Activated CD4-positive, alpha-beta T cell treated with anti-CD3 and anti-CD28 coated beads, Interleukin-2, amount 50 U/mL, for 16 hours (primary cell): ENCODE measurements around the gene ERCC6L2.

Experiments used
- DNase-seq: peaks from one replicate; pipeline ENCODE4 v3.0.0-alpha.2; 2020

The ERCC6L2 gene

DNA sequence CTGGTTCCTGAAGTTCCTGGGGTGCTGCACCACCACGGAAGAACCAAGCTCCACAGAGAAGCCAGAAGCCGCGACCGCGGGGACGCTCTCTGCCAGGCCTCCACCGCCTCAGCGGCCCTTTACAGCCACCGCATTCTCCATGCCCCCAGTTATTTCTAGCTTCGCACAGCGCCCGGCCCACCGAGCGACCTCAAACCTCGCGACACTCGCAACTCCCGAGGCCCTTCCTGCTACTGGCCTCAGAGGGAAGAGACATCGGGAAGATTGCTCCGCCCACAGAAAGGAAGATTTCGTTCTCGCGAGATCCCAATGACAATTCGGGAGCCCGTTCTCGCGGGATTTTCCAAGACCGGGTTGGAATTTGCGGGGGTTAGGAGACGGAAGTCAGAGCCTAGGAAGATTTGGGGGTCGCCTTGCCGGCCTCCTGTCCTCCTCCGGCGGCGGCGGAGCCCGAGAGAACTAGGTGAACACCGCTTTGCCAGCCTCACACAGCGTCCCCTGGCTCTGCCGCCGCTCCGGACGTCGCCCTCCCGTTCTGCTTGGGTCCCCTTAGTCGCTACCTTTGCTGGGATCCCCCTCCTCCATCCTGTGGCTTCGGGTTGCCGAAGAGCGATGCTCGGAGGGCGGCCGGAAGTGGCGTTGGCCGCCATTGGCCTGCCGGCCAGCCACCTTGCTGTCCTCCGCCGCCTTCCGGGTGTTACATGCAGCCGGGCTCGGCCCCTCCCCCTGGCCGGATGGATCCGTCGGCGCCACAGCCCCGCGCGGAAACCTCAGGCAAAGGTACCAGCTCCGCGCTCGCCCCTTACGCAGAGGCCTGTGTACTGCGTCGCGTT is at the start of gene ERCC6L2:
TSS of gene ERCC6L2 (plus strand) at position 387 of the 833 bp plus-strand sequence. CDS start at position 735, 348 bp downstream.
- peak; percentile 95 for DNase-seq

GRCh38 chr9:95826183-95826838 is 49.2 kb upstream of the ERCC6L2 start:
- DNase-seq, result no peak

DNA sequence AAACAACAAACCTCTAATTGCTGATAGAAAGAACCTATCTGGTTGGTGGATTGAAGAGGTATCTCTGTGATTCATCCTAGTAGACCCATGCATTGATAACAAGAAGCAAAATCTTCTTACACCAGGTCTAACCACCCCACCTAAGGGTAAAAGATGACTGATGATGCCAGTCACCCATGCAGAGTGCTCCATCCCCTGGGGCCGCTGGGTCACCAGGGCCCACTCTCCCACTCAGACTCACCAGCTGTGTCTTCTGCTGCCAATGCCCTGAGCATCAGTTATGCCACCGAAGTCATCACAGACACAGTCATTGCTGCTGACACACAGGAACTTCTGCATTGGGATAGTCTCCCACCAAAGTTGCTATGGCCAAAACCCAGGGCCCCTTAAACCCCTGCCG is 44.7 kb upstream of the ERCC6L2 start:
- no peak for DNase-seq

- DNase-seq, result no peak
Observed at GRCh38 chr9:95831810-95832209, 43.7 kb upstream of the ERCC6L2 start.

- no peak for DNase-seq
Observed at GRCh38 chr9:95833546-95834178, 41.8 kb upstream of the ERCC6L2 start.

GRCh38 chr9:95834281-95834907 is 41.1 kb upstream of the ERCC6L2 start:
- DNase-seq, result peak; percentile 28

- DNase-seq, result no peak
Observed at GRCh38 chr9:95835393-95835792, 40.1 kb upstream of the ERCC6L2 start.

DNA sequence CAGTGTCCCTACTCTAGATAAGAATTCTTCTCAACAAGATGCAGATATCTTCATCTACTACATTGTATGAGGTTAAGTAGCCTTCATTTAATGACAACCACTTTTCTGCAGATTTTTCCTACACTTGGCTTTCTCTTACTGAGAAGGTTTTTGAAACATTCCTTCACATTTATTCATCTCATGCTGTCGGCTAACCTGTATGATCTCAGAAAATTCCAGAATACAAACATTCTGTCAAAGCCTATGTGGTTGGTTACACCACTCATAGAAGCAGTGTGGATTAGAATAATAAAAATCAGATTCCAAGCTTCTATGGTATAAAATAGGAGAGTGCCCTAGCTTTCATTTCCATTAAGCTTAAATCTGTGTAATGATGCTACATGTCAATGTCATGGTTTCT is 39.4 kb upstream of the ERCC6L2 start:
- no peak for DNase-seq

- no peak for DNase-seq
Observed at GRCh38 chr9:95839012-95839411, 36.5 kb upstream of the ERCC6L2 start.

DNA sequence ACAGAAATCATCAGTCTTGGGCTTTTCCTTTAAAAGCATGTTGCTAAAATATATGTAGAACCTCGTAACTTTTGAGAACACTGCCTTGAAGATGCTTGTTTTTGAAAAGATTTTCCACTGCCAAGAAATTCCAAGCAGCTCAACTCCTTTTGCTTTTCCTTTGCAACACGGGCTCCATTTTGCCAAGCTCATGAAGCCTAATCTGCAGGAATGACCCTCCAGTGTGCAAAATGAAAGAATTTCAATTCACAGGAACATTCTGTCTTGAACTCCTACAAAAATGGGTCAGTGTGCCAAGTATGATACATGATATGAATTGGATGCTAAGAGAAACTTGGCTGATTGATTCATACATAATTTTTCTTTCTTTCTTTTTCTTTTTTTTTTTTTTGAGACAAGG is 35.4 kb upstream of the ERCC6L2 start:
- DNase-seq, result no peak

GRCh38 chr9:95841377-95841776 is 34.1 kb upstream of the ERCC6L2 start:
- DNase-seq, result no peak

GRCh38 chr9:95845751-95846150 is 29.7 kb upstream of the ERCC6L2 start:
- no peak for DNase-seq

DNA sequence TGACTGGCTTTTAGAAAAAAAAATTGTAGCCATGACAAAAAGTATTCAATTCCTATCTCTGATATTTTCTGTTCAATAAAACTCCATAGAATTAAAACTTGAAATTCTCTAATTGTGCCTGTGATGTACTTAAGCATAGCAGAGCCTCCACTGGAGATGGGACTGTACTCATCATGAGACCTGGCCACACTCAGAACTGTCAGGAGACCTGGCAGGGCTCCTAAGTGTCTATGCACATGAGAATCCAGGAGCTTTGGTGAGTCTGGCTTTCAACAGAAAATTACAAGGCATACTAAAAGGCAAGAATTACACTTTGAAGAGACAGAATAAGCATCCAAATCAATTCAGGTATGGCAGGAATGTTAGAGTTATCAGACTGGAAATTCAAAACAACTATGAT is 26.7 kb upstream of the ERCC6L2 start:
- no peak for DNase-seq

DNA sequence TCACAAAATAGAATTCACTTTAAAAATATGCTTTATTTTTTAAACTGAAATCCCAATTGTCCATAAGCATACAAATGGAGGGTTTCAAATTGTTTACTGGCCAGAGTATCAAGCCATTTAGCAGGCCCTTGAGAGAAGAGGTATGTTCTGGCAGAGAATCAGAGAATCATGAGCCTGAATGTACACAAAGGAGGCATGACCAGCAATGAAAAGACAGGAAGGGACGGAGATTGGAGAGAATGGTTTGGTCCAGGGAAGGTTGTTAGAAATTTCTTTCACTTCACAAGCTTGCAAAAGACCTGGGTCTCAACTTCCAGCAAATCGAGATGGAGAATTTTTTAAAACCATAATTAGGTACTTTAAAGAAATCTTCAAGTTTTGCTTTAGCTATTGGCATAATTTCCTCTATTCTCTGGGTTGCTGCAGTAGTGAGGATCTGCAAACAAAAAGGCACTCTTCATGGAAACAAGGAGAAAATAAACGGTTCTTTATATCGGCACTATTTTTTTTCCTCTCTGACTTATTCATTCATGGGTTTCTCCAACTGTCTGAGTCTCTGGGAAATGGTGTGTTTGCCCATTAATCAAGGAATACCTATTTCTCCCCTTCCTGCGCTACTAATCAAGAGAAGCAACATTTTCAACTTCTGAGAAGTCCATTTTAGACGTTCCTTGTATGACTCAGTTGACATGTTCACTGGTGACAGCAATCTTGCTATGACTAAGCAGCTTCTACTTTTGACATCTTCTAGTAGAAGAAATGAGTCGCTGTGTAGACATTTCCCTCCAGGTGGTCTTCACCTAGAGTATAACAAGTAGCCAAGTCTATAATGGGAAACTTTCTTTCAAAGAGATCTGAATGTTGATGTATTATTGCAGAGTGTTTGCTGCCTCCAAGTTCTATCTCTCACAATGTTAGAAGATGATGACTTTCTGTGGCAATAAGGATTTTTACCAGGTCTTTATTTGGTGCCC is 23.1 kb upstream of the ERCC6L2 start:
- peak; percentile 94 for DNase-seq

DNA sequence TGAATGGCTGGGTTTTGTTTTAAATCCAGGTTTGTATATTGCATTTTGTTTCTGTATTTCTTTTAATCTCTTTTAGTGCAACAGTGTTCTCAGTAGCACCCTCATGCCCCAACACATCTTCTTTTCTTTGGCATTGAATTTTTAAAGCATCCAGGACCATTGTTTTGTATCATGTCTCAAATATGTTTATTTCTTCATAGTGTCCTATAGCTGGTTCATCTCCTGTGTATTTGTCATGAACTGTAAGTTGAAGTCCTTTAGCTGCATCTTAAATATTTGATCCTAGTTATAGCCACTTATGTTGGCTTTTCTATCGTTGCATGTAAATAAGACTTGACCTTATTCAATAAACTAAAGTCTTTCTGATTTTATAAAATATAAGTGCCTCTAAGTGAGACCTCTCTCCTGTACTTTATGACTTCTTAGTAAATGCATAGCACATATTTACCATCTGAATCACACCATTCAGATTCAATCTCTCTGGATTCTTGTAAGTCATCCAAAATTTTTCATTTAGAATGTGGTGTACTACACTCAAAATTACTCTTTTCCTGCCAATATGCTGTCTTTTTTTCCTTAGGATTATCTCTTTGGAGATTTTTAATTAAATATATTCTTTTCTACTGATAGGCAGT is 21.0 kb upstream of the ERCC6L2 start:
- no peak for DNase-seq

DNA sequence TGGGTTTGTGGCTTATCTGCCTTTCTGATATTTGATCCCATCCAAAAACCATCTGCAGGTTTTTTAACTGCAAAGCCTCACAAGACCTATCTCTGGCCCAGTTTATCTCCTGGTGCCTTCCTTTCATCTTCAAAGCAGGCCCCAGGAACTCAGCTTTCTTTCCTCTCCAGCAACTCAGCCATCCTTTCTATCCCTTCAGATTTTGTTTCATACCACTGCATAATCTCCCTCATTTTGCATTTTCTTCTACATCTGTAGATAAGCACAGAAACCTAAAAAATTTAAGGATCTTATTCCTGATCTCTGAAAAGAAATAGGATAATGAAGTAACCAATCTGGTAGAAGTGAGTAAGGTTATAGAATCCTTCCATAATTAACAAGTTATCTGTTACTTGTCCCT is 19.5 kb upstream of the ERCC6L2 start:
- DNase-seq, result no peak

DNA sequence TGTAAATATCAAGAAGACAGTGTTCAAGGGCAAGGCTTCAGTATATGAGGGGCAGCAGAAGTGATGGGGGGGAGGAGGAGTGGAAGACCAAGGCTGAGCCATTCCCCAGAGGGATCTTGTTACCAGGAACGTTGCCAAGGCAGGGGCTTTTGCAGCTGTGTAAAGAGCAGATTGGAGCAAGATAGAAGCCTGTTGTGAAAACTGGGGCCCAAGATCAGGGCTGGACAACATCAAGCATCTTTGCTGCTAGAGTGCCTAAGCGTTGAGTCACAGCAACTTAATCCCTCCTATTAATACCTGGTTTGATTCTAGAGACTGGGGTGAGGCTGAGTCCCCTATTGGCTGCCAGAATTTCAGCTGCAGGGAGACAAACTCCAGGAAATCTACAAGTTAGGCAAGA is 18.4 kb upstream of the ERCC6L2 start:
- no peak for DNase-seq

GRCh38 chr9:95857896-95858295 is 17.6 kb upstream of the ERCC6L2 start:
- DNase-seq, result no peak

DNA sequence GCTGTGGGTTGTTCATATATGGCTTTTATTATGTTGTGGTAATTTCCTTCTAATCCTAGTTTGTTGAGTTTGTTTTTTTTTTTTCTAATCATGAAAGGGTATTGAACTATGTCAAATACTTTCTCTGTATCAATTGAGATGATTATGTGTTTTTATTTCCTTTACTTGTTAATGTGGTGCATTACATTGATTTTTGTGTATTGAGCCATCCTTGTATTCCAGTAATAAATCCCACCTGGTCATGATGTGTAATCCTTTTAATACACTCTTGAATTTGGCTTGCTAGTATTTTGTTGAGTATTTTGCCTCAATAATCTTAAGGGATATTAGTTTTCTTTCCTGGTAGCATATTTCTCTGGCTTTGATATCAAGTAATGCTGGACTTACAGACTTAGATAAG is 13.1 kb upstream of the ERCC6L2 start:
- no peak for DNase-seq

DNA sequence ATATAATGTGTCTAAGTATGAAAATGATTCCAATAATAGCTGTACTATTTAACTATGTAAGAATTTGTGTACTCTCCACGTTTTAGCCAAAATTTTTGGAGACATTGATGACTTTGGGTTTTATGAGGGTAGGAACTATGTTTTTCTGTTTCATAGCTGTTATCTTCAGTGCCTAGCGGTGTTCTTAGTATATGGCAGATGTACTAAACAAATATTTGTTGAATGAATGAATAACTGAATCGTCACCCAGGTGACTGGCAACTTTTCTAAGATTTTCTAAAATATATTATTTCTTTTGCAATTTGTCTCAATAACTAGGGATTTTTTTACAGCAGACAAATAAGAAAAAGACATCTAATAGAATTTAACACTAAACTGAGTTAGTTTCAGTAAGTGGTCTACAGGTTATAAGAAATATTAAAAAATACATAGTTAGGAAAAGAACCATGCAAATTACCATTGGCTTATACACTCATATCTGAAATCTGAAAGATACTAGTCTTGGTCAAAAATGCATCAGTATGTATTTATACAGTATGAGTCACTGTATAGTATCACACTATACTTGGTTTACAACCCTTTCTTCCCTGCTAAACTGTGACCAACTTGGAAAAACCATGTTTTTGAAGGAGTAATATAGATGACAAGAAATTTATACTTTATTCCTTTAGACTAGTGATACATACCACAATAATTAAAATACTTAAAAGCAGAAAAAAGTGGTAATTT is 10.5 kb upstream of the ERCC6L2 start:
- peak; percentile 20 for DNase-seq

GRCh38 chr9:95870352-95870751 is 5.1 kb upstream of the ERCC6L2 start:
- no peak for DNase-seq
